Panc1 (cell line): ENCODE measurements around the gene HDAC7. TPM values are rescaled to one million over a fixed set of nuclear protein-coding genes. Genes with fewer than 3 reads are reported as not detected.

Experiments
- ATAC-seq: fragments of 200-7000 bp; cut with Tn5 transposase; 2 replicates; pipeline ENCODE4 v1.9.1; 2020; ENCODE audit warnings: mild to moderate bottlenecking, moderate library complexity
- BruUV-seq: library from RNA; stranded (reverse); fragments of 400-500 nt; replicated peaks from 2 replicates; lab custom pipeline; 2021; lab: Mats Ljungman, UMichigan
- CTCF ChIA-PET: fragments of 300-600 bp; sonication (Branson Sonifier 250); formaldehyde crosslinking; loops from one replicate; lab custom pipeline; 2022; ENCODE audit warnings: antibody characterized with exemption; lab: Charles Lee
- POLR2A ChIA-PET: fragments of 300-600 bp; sonication (Branson Sonifier 250); formaldehyde crosslinking; loops from one replicate; lab custom pipeline; 2022; ENCODE audit warnings: antibody characterized with exemption; lab: Charles Lee
- DNase-seq: peaks from one replicate; pipeline ENCODE4 v3.0.0-alpha.2; 2010; ENCODE audit warnings: low read depth, low spot score
- H3K27ac ChIP-seq: 2 replicates; pipeline ENCODE4 v1.5.1; 2011; ENCODE audit warnings: mild to moderate bottlenecking, low read length, inconsistent platforms
- H3K27me3 ChIP-seq: fragments of 200-500 bp; sonication (Bioruptor generic); 2 replicates; pipeline ENCODE4 v1.6.0; 2014; ENCODE audit warnings: low read length, inconsistent platforms; ENCODE audit not compliant: control insufficient read depth, insufficient read depth
- H3K36me3 ChIP-seq: fragments of 200-500 bp; sonication (Bioruptor generic); 2 replicates; pipeline ENCODE4 v1.5.1; 2014; ENCODE audit warnings: inconsistent platforms, mild to moderate bottlenecking, low read length, moderate library complexity; ENCODE audit not compliant: control insufficient read depth, insufficient read depth
- H3K4me1 ChIP-seq: 2 replicates; pipeline ENCODE4 v1.5.1; 2011; ENCODE audit warnings: inconsistent platforms, mild to moderate bottlenecking, low read length, moderate library complexity; ENCODE audit not compliant: control insufficient read depth, insufficient read depth
- H3K4me3 ChIP-seq, 2 experiments: 2 replicates each; pipeline ENCODE4 v1.5.1; 2011 to 2012; ENCODE audit warnings: low read depth in 2 of 2, low read length in 2 of 2, mild to moderate bottlenecking in 2 of 2, inconsistent platforms in 1 of 2, moderate library complexity in 1 of 2
- H3K9me3 ChIP-seq: fragments of 200-500 bp; sonication (Bioruptor generic); 2 replicates; pipeline ENCODE4 v1.5.1; 2014; ENCODE audit warnings: low read depth, mild to moderate bottlenecking, inconsistent platforms, low read length, moderate library complexity; ENCODE audit not compliant: control insufficient read depth, insufficient read depth
- CTCF ChIP-seq: fragments of 450-650 bp; IDR thresholded peaks from 2 replicates; pipeline ENCODE4 v1.5.1; 2017; ENCODE audit warnings: mild to moderate bottlenecking
- POLR2AphosphoS5 ChIP-seq: IDR thresholded peaks from 2 replicates; pipeline ENCODE4 v1.6.1; 2012; ENCODE audit warnings: mild to moderate bottlenecking, low read depth, low read length, moderate library complexity
- REST ChIP-seq, 2 experiments: IDR thresholded peaks; 2 replicates each; pipeline ENCODE4 v1.6.1; 2011 to 2012; ENCODE audit warnings: low read depth in 2 of 2, control low read depth in 1 of 2, low read length in 1 of 2, mild to moderate bottlenecking in 1 of 2, moderate library complexity in 1 of 2; ENCODE audit not compliant: insufficient read depth in 1 of 2
- SIN3A ChIP-seq: IDR thresholded peaks from 2 replicates; pipeline ENCODE4 v1.6.1; 2012; ENCODE audit warnings: low read depth, mild to moderate bottlenecking, low read length, moderate library complexity, borderline replicate concordance; ENCODE audit not compliant: insufficient read depth
- TCF7L2 ChIP-seq: IDR thresholded peaks from 2 replicates; pipeline ENCODE4 v1.6.1; 2011; ENCODE audit warnings: mild to moderate bottlenecking, low read depth, low read length, inconsistent platforms
- in situ Hi-C: cut with HindIII; loops from 2 replicates; pipeline ENCODE4 v1.10.0; 2016; ENCODE audit warnings: low sequenced_read_pairs, low pct_unique_long_range_greater_than_20kb
- intact Hi-C: fragments of 100-400 bp; cut with micrococcal nuclease; formaldehyde crosslinking; loops from one replicate; pipeline ENCODE4 v1.10.0; 2022; ENCODE audit not compliant: unreplicated experiment
- total RNA-seq: library from RNA; stranded (reverse); gene quantifications from one replicate; pipeline ENCODE4 v1.2.1, GENCODE V29; 2021; ENCODE audit not compliant: unreplicated experiment

Gene HDAC7
- total RNA-seq, 1 experiment from 2014 or later: 84.2 TPM

- Histone ChIP-seq H3K36me3 (peaks cover under 1% of the 10 kb centered on the region; the same call in 1 of the 2 replicates), H3K4me1 (peaks cover 34% of the 10 kb centered on the region), H3K27me3 (no peaks in the 10 kb centered on the region), H3K27ac (no peak overlapping the region), H3K9me3 (no peaks in the 10 kb centered on the region), H3K4me3 (no peak overlapping the region)
- TF ChIP-seq CTCF (no peak), SIN3A (no peak), POLR2AphosphoS5 (no peak), REST (IDR thresholded peaks at IDR 0.05; ENCODE audit: insufficient read depth in 1 of 2, low read depth in 2 of 2, low read length in 1 of 2) (no peak), TCF7L2 (no peak)
- POLR2A ChIA-PET: no interaction called here
- CTCF ChIA-PET: interaction anchor here (1.0 kb wide), 1 partner anchor 39 kb away, joined by 3 read pairs; no protein-coding TSS in a partner anchor
- intact Hi-C loops (no loop called here), in situ Hi-C loops (no loop called here)
- DNase-seq (no peak), ATAC-seq (no peak)
- BruUV-seq: no TSS peak
Measured at GRCh38 chr12:47799357-47799955, 20.2 kb downstream of the HDAC7 start.

- Histone ChIP-seq H3K36me3 (peaks cover 4% of the 10 kb centered on the region; the same call in 1 of the 2 replicates), H3K27me3 (no peaks in the 10 kb centered on the region), H3K4me1 (peaks cover 26% of the 10 kb centered on the region), H3K4me3 (no peak overlapping the region), H3K27ac (no peak overlapping the region), H3K9me3 (no peaks in the 10 kb centered on the region)
- no TSS peak for BruUV-seq
- in situ Hi-C loops: no loop called here
- no peak for TF ChIP-seq REST (IDR thresholded peaks at IDR 0.05; ENCODE audit: insufficient read depth in 1 of 2, low read depth in 2 of 2, low read length in 1 of 2)
- no peak for TF ChIP-seq CTCF
- TF ChIP-seq SIN3A: no peak
- no peak for TF ChIP-seq TCF7L2
- no peak for TF ChIP-seq POLR2AphosphoS5
- DNase-seq (no peak), ATAC-seq (no peak)
- CTCF ChIA-PET: interaction anchor here (0.6 kb wide), 1 partner anchor 702 kb away, joined by 5 read pairs; no protein-coding TSS in a partner anchor
- POLR2A ChIA-PET: no interaction called here
- intact Hi-C loops: no loop called here
Measured at GRCh38 chr12:47798382-47798948, 21.2 kb downstream of the HDAC7 start.
